D341Med (cell line): ENCODE measurements around the gene POLDIP2.
"Not testable (repeated sequence)": the region's sequence is repeated elsewhere in the genome, so short reads cannot be mapped to it uniquely, and the experiment has no call there.

Experiments
- DNase-seq: peaks from one replicate; pipeline ENCODE4 v3.0.0; 2012; ENCODE audit warnings: low spot score

Gene POLDIP2

GRCh38 chr17:28365487-28365886, 8.2 kb upstream of the POLDIP2 start:
- peak; percentile 30 for DNase-seq

DNA sequence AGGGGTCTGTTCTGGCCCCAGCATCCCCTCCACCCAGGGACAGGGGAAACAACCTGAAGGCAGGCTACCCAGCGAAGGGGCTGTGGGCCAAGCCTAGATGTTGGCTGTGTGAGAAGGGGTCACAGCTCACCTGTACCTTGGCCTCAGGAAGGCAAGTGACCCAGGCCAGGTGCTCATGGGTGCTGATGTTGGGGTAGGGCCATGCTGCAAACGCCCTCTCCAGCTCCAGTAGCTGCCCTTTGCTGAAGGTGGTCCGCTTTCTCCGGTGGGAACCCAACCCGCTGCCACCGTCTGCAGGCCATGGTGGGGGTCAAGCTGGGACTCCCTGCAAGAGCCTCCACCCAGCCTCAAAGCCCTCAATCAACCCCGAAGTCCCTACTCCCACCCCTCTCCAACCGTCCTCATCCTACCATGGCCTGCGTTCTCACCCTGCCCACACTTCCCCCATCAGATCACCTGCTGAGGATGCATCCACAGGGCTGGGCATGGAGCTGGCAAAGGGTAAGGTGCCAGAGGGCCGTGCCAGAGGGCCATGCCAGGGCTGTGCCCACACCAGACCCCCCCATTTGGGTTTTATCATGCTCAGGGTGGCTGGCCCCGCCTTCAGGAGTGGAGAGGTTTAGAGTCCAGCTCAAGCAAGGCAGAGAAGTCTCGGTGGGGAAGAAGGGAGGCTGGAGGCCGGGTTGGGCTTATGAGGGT, 7.5 kb upstream of the POLDIP2 start, which contains the start of gene SEBOX:
TSS of gene SEBOX (minus strand) at position 535 of the 699 bp plus-strand sequence. CDS start at position 487, 48 bp downstream.
- DNase-seq: peak; percentile 22

DNA sequence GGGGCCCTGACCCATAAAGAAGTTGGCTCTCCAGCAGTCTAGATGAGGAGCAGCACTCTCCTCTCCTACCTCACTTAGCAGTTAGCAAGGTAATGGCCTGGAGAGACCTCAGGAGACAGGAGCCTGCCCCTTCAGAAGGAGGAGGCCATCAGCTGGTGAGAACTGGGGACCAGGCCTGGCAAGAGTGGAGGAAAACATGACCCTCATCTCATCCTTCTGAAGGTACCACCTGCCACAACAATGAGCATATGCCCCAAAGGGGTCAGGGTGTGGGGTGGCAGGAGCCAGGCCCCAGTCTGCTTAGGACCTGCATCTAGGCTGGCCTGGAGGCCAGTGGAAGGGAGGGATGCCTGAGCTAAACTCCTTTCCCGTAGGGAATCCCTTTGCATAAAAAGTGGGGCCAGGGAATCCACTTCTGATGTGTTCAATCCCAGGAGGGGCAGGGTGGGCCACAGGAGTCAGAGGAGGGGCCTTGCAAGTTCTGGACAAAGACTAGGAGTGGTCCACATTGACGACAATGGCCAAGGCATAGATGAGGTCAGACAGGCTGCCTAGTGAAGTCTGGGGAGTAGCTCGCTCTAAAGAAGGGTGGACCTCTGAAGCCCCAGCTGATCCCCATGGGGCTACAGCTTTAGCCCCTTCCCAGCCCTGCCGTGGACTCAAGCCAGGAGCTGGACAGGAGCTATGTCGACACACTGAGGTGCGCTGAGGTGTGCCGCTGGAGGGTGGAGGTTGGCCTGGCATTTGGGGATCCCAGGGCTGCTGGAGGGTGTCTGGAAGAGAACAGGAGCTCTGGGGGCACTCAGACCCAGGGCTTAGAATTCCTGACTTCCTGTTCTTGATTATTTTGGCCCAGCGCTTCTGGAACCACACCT, 6.7 kb upstream of the POLDIP2 start:
- DNase-seq: no peak

DNA sequence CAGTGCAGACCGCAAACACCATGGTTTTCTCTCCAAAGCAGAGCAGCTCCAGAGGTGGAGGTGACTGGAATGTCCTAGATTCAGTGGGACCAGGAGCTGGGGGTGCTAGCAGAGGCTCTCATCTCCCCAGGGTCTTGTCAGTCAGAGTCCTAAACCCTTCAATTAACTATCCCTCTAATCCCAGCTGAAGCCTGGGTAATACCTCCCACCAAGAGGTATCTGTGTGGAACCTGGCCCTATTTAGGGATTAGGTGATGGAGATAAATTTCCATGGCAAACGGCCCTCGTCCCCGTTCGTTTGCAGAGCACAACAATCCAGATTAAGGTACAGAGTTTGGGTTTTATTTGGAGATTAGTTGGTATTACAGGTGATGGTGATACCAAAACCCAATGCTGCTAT, 5.9 kb upstream of the POLDIP2 start:
- peak; percentile 77 for DNase-seq

GRCh38 chr17:28357901-28358197, 522 bp upstream of the POLDIP2 start:
- DNase-seq: no peak

- no peak for DNase-seq
Observed at GRCh38 chr17:28350271-28350670, 7.1 kb downstream of the POLDIP2 start.

DNA sequence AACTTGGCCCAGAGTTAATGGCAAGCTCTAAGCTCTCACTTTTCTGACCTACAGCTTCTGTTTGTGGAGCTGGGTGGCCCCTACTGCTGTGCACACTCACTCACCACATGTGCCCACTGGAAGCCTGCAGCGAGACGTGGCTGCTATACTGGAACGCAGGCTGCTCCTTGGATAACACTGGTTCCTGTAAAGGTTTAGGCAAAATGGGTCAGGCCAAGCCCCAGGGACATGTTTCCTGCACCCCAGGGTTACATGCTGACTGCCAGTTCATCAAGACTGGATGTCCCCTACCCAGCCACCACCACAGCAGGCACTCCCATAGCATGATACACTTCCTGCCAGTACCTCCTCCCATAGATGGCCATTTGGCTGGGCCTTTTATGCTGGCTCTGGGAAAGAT, 8.3 kb downstream of the POLDIP2 start:
- DNase-seq: no peak

- no peak for DNase-seq
Observed at GRCh38 chr17:28347261-28347891, 10.0 kb downstream of the POLDIP2 start.

- peak; percentile 57 for DNase-seq
Observed at GRCh38 chr17:28346746-28347246, 10.5 kb downstream of the POLDIP2 start.

DNA sequence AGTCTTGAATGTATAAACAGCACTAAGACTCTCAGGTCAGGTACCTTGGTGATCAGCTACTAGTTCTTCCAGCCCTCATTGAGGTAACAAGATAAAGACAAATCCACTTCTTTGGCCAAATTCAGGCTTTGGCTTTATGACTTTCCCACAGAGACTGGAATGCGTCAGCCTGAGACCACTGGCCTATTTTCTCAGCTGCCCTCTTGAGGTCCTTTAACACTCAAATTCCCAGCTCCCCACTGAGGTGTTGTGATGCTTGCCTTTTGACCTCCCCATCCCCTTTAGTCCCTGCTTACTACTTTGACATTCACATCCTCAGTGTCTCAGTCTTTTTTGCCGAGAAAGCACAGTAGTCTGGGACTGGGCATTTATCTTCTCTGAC, 11.1 kb downstream of the POLDIP2 start:
- DNase-seq: no peak

DNA sequence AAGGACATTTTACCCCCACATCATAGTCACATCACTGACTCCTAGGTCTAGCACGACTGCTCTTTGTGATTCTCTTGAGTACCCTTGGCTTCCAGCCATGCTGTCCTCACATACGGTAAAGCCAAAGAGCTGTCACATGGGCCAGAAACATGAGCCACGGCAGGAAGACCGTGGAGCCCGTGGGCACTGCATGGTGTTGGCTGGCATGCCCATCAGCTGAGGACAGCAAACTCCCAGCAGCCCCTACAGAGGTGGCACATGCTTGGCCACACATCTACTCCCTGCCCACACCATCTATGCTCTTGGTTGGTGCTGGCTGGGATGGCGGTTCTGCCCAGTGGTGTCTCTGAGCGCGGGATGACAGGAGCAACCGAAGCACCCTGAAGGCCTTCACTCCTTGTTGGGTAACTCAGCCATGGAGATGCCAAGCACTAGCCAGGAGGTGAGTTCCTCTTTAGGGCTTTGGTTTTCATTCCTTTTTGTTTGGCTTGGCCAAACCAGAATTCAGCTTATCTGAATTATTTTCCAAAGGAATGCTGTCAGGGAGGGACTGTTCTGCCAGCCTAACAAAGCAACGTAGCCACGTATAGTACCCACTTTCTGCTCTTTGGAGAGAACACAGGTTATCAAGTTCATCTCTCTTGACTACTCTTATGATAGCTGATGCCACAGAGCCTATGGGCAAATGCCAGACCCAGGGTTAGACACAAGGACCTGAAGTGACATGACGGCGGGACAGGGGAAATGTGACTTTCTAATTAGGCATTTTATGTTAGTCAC, 11.7 kb downstream of the POLDIP2 start:
- DNase-seq: peak; percentile 34

- no peak for DNase-seq
Observed at GRCh38 chr17:28344435-28344901, 12.9 kb downstream of the POLDIP2 start.

DNA sequence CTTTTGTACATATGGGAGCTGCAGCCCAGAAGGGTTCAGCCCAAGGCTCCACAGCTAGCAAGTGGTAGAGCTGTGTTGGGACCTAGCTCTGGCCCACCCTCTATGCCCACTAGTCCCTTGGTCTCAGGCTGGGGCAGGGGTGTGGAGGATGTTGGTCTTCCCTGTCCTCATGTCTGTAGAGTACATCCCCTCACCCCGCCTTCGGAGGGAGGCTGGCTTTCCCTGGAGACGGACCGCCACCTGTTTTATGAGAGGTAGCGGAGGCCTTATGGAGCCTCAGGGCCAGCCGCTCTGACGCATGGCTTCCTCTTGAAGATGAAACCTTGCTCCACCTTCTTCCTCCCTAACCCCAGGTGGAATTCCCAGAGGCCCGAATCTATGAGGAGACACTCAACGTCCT, 13.3 kb downstream of the POLDIP2 start:
- DNase-seq: no peak

- DNase-seq: no peak
Observed at GRCh38 chr17:28343491-28343932, 13.8 kb downstream of the POLDIP2 start.

DNA sequence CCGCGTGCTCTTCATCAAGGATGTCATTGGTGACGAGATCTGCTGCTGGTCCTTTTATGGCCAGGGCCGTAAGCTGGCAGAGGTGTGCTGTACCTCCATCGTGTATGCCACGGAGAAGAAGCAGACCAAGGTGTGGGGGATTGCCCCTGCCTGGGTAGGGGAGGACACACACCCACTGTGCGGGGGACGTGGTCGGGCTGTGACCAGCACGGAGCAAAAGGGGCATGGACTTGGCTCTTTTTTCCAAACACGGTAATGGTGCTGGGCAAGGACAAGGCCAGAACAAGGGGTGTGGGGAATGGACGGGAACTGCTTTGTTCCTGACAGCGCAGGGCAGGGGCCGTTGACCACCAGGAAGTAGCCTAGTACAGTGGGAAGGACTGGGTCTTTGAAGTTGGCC, 15.0 kb downstream of the POLDIP2 start:
- DNase-seq: peak; percentile 32

- DNase-seq: no peak
Observed at GRCh38 chr17:28341516-28341915, 15.8 kb downstream of the POLDIP2 start.

- DNase-seq: no peak
Observed at GRCh38 chr17:28340374-28340773, 17.0 kb downstream of the POLDIP2 start.

DNA sequence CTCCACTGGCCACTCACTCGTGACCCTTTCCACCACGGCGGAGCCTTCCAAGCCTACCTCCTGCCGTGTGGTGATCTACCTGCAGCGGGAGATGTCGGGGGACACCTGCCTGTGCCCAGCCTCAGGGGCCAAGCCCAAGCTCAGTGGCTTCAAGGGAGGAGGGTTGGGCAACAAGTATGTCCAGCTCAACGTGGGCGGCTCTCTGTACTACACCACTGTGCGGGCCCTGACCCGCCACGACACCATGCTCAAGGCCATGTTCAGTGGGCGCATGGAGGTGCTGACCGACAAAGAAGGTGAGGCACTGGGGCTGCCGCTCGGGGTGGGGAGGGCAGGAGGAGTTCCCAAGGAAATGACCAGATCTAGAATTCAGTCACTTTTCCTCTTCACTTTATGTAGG, 17.9 kb downstream of the POLDIP2 start:
- no peak for DNase-seq

GRCh38 chr17:28338769-28339212, 18.5 kb downstream of the POLDIP2 start:
- not testable (repeated sequence) for DNase-seq

GRCh38 chr17:28338056-28338768, 19.1 kb downstream of the POLDIP2 start:
- no peak for DNase-seq
